Stimulated activated CD4-positive, alpha-beta T cell treated with anti-CD3 and anti-CD28 coated beads, Interleukin-12 subunit alpha, Interleukin-12 subunit beta, amount 100 ng/mL, for 4 hours (primary cell): ENCODE measurements around the gene MARCHF6.
"Not testable (repeated sequence)": the region's sequence is repeated elsewhere in the genome, so short reads cannot be mapped to it uniquely, and the experiment has no call there.

Experiments used
- DNase-seq: peaks from one replicate; pipeline ENCODE4 v3.0.0-alpha.2; 2020

MARCHF6 gene, protein sequence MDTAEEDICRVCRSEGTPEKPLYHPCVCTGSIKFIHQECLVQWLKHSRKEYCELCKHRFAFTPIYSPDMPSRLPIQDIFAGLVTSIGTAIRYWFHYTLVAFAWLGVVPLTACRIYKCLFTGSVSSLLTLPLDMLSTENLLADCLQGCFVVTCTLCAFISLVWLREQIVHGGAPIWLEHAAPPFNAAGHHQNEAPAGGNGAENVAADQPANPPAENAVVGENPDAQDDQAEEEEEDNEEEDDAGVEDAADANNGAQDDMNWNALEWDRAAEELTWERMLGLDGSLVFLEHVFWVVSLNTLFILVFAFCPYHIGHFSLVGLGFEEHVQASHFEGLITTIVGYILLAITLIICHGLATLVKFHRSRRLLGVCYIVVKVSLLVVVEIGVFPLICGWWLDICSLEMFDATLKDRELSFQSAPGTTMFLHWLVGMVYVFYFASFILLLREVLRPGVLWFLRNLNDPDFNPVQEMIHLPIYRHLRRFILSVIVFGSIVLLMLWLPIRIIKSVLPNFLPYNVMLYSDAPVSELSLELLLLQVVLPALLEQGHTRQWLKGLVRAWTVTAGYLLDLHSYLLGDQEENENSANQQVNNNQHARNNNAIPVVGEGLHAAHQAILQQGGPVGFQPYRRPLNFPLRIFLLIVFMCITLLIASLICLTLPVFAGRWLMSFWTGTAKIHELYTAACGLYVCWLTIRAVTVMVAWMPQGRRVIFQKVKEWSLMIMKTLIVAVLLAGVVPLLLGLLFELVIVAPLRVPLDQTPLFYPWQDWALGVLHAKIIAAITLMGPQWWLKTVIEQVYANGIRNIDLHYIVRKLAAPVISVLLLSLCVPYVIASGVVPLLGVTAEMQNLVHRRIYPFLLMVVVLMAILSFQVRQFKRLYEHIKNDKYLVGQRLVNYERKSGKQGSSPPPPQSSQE

DNA sequence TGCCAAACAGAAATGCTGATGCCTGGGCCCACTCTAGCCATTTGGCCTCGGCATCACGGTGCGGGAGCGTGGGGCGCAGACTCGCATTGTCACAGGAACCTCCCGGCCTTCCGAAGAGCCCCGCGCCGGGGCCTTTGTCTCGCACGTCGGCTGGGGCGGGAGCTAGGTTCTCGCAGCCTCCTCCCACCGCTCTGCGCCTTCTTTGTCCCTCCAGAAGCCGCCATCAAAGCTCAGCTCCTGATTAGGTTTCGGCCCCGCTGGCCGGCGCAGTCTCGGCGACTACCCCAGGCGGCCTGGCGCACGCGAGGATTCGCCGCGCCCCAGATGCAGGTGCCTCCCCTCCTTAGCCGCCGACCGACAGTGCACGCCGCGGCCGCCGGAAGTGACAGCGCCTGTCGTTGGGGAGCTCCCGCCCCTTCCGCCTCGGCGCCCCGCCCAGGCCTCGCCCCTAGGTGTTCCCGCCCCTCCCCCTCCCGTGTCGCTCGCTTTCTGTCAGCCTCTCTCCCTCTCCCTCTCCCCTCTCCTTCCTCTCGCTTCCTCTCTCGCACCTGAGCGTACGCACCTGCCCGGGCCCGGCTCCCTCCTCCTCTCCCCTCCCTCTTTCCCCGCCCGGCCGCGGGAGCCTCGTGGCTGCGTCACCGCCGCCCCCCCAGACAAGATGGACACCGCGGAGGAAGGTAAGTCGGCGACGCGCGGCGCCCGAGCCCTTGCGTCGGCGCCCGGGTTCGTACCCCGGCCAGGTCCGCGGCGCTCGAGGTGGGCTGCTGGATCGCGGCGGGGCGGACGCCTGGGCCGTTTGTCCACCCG, at the start of gene MARCHF6:
MARCHF6 (plus strand) TSS at position 455 of the 807 bp plus-strand sequence; CDS start at position 659, 204 bp downstream.
- peak; percentile 97 for DNase-seq

DNA sequence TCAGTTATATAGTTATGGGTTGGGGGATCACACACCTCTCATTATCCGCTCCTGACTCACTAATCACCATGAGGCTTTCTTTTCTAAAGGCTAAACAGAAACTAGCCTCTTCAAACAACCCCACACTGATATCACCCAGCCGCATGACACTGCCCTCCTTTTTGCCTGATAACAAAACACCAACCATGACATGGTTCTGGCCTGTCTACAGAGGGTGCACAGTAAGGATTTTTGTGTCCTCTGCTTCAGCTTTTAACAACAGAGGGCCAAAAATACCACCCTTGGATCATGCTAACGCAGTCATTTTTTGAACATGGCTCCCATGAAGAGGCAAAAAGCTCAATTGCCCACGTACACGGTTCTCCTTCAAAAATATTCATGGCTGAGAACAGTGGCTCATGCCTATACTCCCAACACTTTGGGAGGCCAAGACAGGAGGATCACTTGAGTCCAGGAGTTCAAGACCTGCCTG, 49.8 kb upstream of the MARCHF6 start:
- no peak for DNase-seq

DNA sequence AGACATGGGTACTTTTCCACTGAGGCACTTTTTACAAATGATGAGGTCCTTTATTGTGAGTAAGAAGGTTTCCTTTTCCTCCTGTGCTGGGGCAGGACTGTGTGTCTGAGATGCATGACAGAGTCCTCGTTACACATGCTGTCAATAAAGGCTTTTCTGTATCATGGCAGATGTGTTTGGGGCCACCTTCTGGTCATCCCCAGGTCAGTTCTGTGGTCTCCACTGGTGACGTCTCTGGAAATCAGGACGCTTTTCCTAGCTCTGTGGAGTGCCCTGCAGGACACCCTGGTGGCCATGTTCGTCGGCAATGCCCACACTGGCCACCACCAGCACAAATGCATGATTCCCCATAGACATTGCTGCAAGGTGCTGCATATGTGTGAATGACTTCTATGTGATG, 48.6 kb upstream of the MARCHF6 start:
- no peak for DNase-seq

DNA sequence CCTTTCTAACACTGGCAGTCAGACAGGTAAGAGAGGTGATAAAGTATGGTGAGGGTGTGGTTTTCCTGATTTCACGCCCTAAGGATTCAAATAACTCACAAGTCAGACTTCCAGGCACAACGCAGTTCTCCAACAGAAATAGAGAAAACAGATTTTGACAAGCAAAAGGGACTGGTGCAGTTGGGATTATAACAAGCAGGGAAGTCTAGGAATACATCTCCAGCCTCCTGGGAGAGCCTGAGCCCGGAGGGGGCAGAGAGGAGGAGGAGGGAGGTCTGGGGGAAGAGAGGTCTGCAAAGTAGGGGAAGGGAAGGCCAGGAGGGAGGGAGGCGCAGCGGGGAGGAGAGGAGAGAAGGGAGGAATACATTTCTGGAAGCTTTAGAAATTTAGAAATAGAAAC, 47.4 kb upstream of the MARCHF6 start:
- DNase-seq: no peak

DNA sequence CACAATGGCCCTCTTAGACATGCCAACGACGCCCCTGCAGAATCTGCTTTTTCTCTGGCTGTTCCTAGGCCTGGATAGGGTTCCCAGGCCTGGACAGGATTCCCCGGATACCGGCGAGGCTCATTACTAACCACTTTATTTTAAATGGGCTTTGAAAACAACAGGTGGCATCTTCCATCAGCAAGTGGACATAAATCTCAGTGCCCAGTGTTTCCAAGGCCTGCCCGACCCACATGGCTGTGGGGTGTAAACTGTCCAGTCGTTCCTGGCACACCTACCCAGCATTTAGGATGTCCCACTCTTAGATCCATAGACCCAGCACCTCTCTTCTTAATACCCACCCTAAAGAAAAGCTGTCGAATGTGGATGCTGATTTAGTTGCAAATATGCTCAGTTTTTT, 46.7 kb upstream of the MARCHF6 start:
- no peak for DNase-seq

DNA sequence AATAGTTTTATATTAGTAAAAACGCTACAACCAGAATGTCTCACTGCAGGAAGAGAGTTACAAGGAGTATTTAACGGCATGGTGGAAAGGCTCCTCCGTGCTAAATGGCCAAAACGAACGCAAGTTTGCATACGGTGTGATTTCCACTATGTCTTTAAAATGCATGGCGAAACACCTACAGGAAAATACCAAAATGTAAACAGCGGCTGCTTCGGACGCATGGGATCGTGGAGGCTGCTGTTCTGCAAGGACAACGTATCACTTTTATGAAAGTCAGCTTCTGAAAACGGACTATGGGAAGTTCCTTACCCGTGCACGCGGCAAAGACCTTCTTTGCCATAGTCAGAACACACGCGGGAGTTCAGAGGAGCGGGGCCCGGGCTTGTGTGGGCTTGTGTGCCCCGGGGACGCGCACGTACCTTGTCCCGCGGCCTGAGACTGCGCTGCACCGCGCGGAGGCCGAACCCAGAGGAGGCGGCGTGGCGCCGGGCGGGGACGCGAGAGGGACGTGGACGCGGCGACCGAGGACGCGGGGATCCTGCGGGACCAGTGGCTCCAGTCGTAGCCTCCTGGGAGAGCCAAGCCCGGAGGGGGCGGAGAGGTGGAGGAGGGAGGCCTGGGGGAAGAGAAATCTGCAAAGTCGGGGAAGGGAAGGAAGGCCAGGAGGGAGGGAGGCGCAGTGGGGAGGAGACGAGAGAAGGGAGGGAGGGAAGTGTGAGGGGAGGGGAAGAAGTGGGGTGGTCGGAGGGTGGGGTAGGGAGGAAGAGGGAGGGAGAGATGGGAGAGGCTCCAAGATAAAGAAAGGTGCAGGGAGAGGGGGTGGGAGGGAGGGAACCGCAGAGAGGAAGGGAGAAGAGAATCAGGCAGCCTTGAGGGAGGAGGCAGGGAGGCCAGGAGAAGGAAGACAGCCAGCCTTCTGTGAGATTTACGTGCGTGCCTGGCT, 46.0 kb upstream of the MARCHF6 start, which contains the start of gene CMBL:
CMBL (minus strand) TSS at position 697 of the 943 bp plus-strand sequence. CDS start 17,140 bp downstream, outside the sequence.
- peak; percentile 10 for DNase-seq

DNA sequence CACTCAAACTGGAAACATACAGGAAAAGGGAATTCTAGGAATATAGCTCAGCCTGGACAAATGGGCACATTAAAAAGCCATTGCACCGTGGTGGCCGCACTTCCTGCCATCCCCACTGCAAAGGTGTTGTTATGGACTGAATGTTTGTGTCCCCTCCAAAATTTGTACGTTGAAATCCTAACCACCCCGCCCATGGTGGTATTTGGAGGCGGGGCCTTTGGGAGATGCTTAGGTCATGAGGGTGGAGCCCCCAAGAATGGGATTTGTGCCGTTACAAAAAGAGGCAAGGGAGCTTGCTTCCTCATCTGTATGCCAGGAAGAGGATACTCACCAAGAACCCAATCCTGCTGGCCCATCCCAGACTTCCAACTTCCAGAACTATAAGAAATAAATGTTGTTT, 44.7 kb upstream of the MARCHF6 start:
- DNase-seq: no peak

DNA sequence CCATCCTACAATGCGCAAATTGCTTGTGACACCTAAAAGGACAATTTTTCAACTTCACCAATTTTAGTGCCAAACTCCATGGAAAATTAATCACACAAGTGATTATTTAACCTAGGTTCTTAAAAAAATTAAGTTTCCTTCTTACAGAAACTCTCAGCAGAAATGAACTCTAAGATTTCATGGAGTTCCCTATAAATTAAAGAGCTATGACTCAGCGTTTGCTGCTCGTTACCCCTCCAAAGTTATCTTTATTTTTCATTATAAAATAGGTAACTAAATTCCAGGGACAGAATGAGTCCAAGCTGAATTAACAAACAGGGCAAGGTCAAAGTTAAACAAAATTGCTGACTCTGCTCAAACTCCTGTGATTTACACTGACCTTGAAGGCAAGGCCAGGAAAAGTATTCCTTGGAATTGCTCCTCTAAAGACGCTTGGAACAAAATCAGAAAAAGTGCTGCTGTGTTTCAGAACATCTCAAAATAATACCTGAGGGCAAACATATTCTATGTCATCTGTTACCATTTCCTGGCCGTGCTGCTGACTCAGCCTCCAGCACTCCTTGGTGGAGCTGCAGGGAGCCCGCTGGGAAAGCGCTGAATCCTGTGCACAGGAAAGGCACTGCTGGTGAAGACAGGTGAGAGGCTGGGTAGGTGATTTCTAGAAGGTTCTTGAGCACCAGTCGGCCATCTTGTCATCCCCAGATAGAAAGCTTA, 43.3 kb upstream of the MARCHF6 start:
- DNase-seq: no peak

DNA sequence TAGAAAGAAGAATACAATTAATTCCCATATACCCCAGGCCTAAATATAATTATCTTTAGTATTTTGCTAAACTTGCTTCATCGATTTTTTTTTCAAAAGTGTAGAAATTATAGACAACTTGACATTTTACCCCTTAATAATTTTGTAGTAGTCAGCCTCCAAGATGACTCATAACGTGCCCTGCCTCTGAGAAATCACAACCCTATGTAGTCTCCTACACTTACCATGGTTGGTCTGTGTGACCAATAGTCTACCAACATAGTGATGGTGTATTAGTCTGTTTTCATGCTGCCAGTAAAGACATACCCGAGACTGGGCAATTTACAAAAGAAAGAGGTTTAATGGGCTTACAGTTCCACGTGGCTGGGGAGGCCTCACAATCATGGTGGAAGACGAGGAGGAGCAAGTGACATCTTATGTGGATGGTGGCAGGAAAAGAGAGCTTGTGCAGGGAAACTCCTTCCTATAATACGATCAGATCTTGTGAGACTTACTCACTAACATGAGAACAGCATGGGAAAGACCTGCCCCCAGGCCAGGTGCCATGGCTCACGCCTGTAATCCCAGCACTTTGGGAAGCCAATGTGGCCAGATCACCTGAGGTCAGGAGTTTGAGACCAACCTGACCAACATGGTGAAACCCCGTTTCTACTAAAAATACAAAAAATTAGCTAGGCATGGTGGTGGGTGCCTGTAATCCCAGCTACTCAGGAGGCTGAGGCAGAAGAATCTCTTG, 42.5 kb upstream of the MARCHF6 start:
- not testable (repeated sequence) for DNase-seq

DNA sequence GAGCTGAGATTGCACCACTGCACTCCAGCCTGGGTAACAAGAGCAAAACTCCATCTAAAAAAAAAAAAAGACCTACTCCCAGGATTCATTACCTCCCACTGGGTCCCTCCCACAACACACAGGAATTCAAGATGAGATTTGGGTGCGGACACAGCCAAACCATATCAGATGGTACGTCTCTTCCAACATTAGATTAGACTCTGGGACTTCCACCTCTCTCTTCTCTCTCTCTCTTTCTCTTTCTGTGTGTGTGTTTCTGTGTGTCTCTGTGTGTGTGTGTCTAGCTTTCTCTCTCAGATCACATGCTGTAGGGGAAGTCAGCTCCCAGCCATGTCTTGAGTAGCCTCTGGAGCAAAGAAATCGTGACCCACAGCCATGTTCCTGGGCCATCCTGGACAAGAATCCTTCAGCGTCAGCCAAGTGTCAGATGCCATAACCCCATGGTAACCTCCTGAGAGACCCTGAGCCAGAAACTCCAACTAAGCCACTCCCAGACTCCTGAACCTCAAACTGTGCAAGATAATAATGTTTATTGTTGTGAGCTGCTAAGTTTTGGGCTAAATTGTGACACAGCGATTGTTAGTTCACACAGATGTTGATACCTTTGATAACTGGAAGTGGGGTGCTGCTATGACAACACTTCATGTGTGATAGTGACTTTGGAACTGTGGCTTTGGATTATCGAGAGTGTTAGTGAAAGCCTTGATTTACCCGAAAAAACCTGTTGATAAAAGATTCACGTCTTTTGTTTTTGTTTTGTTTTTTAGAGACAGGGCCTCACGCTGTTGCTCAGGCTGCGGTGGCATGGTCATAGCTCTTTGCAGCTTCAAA, 41.7 kb upstream of the MARCHF6 start:
- no peak for DNase-seq

DNA sequence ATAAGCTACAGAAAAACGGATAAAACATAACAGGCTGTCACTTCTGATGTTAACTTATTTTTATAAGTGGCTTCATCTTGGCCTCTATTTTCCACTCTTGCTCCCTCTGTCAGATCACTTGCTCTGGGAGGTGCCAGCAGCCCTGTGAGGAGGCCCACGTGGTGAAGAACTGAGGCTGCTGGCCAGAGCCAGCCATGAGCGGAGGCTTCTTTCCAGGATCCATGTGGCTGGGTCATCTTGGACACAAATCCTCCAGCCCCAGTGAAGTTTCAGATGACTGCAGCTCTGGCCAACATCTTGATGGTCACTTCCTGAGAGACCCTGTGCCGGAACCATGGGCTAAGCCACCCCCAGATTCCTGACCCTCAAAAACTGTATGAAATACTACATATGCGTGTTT, 38.3 kb upstream of the MARCHF6 start:
- DNase-seq: no peak

DNA sequence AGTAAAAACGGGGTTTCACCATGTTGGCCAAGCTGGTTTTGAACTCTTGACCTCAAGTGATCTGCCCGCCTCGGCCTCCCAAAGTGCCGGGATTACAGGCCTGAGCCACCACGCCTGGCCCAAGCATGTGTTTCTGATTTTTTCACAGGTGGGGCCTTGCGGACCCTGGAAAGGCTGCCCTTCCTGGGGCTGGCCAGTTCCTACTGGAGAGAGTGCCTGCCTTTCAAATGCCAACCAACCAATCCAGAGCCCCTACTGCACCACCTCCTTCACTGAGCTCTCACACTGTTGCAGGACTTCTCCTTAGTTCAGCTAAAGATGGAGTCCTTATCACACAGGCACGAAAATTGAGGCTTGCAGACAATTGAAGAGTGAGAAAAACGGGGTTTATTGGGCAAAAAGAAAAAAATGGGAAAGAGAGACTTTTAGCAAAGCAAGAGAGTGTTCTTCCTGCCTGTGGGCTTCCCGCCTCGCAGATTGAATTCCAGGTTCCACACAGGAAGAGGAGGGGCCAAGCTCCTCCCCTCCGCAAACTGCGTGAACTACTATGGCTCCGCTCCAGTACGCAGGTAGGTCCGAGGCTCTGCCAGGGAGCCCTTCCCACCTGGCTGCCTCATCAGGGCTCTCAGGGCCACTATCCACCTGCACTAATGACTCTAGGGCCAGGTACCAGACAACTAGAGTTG, 37.5 kb upstream of the MARCHF6 start:
- DNase-seq: no peak

DNA sequence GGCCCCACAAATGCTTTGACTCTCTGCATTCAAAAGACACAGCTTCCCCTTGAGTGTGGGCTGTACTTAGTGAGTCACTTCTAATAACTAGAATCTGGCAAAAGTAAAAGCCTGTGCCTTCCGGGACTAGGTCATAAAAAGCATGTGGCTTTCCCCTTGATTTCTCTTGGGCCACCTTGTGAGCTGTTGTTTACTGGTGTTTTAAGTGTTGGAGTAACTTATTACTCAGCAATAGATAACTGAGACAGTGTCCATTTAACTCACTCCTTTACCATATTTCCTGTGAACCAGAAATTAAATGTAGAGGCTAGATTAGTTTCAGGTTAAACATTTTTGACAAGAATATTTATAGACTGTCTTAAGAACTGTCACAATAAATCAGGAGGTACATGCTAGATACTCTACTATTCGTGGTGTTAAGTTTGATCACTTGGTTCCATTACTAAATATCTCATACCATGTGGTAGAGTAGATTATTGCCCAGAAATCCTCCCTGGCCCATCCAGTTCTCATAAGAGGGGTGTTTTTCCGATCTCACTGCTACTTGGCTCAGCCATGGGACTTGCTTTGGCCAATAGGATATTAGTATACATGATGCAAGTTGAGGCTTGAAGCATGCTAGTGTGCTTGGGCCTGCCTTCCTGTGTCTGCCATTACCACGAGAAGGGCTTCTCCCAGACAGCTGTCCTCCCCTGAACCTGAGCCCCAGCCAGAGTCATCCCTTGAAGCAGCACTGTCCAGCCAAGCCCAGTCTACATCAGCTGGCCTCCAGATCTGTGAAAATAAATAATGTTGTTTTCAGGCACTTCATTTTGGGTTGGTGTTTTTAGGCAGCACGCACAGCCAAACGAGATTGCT, 35.4 kb upstream of the MARCHF6 start:
- DNase-seq: no peak

DNA sequence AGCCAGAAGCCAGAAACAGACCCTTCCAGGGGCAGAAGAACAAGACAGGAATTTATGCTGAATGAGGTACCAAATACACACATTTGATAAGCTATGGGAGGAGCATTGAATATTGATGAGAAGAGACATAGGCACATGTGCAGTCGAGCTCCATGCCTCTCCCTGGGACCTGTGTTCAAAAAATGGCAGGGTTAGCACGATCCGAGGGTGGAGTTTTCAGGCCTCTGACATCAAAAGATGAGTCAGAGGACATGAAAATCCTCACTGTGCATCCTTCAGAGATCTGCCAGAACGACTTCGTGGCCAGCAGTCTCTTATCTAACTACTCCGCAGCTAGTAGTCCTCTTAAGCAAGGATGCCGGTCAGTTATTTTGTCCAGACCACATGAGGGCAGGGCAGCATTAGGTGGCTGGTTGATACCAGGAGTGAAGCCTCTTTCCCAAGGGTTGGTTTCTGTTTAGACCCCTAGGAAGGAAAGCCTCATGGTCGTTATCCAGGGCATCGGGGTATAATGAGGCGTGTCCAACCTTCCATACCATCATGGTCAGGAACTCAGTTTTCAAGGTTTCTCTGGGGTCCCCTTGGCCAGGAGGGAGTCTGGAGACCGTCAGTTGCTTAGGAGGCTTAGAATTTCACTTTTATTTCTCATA, 34.2 kb upstream of the MARCHF6 start:
- no peak for DNase-seq

DNA sequence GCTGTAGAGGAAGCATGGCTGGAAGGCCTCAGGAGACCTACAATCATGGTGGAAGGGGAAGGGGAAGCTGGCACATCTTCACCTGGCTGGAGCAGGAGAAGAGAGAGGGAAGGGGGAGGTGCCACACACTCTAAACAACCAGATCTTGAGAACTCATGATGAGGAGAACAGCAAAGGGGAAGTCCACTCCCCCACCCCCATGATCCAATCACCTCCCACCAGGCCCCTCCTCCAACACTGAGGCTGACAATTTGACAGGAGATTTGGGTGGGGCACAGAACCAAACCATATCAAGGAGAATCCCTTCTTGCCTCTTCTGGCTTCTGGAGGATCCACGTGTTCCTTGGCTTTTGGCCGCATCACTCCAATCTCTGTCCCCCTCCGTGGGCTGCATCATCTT, 32.7 kb upstream of the MARCHF6 start:
- no peak for DNase-seq

DNA sequence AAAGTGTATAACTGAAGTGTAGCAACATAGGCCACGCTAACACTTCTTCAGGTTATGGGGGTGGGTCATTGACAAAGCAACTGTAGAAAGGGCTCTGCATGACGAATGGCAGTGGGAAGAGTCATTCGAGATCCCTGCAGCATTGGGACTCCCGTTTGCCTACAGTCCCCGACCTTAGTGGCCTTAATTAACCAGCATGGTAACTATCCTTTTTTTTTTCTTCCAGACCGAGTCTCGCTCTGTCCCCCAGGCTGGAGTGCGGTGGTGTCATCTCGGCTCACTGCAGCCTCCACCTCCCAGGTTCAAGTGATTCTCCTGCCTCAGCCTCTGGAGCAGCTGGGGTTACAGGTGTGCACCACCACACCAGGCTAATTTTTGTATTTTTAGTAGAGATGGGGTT, 31.6 kb upstream of the MARCHF6 start:
- no peak for DNase-seq
